ENCODE results near the gene SF3B2. TPM values are rescaled to one million over a fixed set of nuclear protein-coding genes. Genes with fewer than 3 reads are reported as not detected.
A peak's percentile ranks its signal among the peaks of the same experiment; 100 is the strongest.

The SF3B2 gene
- total RNA-seq, 1 experiment from 2014 or later, result 237 TPM

- H2BK15ac ChIP-seq (ENCODE audit: low read depth, low read length), result no peak overlapping the region
- Mint-ChIP-seq H3K27me3 (ENCODE audit: low read depth) (no peaks in the 10 kb centered on the region), H3K27ac (no peak overlapping the region), H3K4me1 (peaks cover 21 to 32% of the 10 kb centered on the region in 2 experiments), H3K4me3 (peak overlapping the region; percentile 83 to 91), H3K36me3 (ENCODE audit: insufficient read depth in 1 of 3, low read depth in 3 of 3) (peaks cover 28 to 56% (median 42%) of the 10 kb centered on the region in 3 experiments), H3K9me3 (no peaks in the 10 kb centered on the region; a peak in 1 of 5 replicates)
- no peak overlapping the region for H3K14ac ChIP-seq (ENCODE audit: insufficient read depth, low read length)
- H4K91ac ChIP-seq (ENCODE audit: insufficient read length, low read depth, low read length), result no peak overlapping the region
- H2BK120ac ChIP-seq (ENCODE audit: low read depth, low read length, poor library complexity, severe bottlenecking), result no peak overlapping the region
- H3K56ac ChIP-seq (ENCODE audit: insufficient read length, low read depth, low read length), result no peak overlapping the region
- no peaks in the 10 kb centered on the region for H3K27me3 ChIP-seq (ENCODE audit: insufficient read depth, low read length)
- no peak overlapping the region for H3K27ac ChIP-seq (ENCODE audit: insufficient read length, low read depth, low read length)
- H3K23ac ChIP-seq (ENCODE audit: insufficient read length, low read depth, low read length), result no peak overlapping the region
- H2BK12ac ChIP-seq (ENCODE audit: insufficient read length, low read depth, low read length), result no peak overlapping the region
- H3K9ac ChIP-seq (ENCODE audit: extremely low read depth, insufficient read length, low read length), result no peak overlapping the region
- H2BK5ac ChIP-seq (ENCODE audit: insufficient read length, low read length), result no peak overlapping the region
- no peaks in the 10 kb centered on the region for H3K9me3 ChIP-seq (ENCODE audit: control insufficient read depth, low read depth, low read length)
- peaks cover 4% of the 10 kb centered on the region for H3K23me2 ChIP-seq (ENCODE audit: insufficient read length, low read depth, low read length, poor library complexity, severe bottlenecking)
- H4K20me1 ChIP-seq (ENCODE audit: control insufficient read depth, insufficient read depth, insufficient read length), result no peaks in the 10 kb centered on the region
- H4K5ac ChIP-seq (ENCODE audit: insufficient read length, low read depth, low read length), result no peak overlapping the region
- no peaks in the 10 kb centered on the region for H3K4me1 ChIP-seq (ENCODE audit: insufficient read depth, low read length)
- H3K79me1 ChIP-seq (ENCODE audit: insufficient read depth, low read depth, low read length, poor library complexity, severe bottlenecking), result no peaks in the 10 kb centered on the region
- no peak overlapping the region for H2AFZ ChIP-seq (ENCODE audit: low read length)
- DNase-seq, result peak; percentile 44
- H3K4me2 ChIP-seq (ENCODE audit: insufficient read depth, insufficient read length, low read length), result peak overlapping the region; percentile 45
- no CpG with 5 or more reads among the region's 60 CpGs for WGBS (ENCODE audit: extremely low coverage, insufficient read length, low lambda C conversion rate)
- H3K18ac ChIP-seq (ENCODE audit: insufficient read length, low read depth, low read length), result no peak overlapping the region
- no peak overlapping the region for H4K8ac ChIP-seq (replicated peaks; ENCODE audit: insufficient read length, low read depth, low read length)
- H3T11ph ChIP-seq (ENCODE audit: low read length), result no peak overlapping the region
- H2BK20ac ChIP-seq (ENCODE audit: low read depth, low read length, poor library complexity, severe bottlenecking), result no peak overlapping the region
- TF ChIP-seq CTCF (conservative IDR thresholded peaks at IDR 0.05), result no peak
- peaks cover 2% of the 10 kb centered on the region; the same call in 1 of the 2 replicates for H3K79me2 ChIP-seq (ENCODE audit: insufficient read depth, low read length)
- H3K4ac ChIP-seq (ENCODE audit: low read depth, low read length), result no peak overlapping the region
- no peak overlapping the region for H2AK5ac ChIP-seq (ENCODE audit: insufficient read length, low read length)
These were observed 18.6 kb downstream of the SF3B2 start for GRCh38 chr11:66070604-66071380.
